H1 (cell line): ENCODE data around the gene ZNF283. TPM values are rescaled to one million over a fixed set of nuclear protein-coding genes. Genes with fewer than 3 reads are reported as not detected.

Experiments
- GTF2F1 ChIP-seq: IDR thresholded peaks from 2 replicates; pipeline ENCODE4 v1.6.1; 2012; ENCODE audit warnings: low read depth, low read length, improper control_type of control experiment, borderline replicate concordance
- NRF1 ChIP-seq: IDR thresholded peaks from 2 replicates; pipeline ENCODE4 v1.6.1; 2011; ENCODE audit warnings: mild to moderate bottlenecking, low read depth, low read length, improper control_type of control experiment
- SIN3A ChIP-seq, 2 experiments: IDR thresholded peaks in 1 of 2; conservative IDR thresholded peaks in 1 of 2; 2 replicates each; pipeline ENCODE4 v1.6.1; 2011 to 2012; ENCODE audit warnings: low read length in 2 of 2, improper control_type of control experiment in 1 of 2, low read depth in 1 of 2, mild to moderate bottlenecking in 1 of 2
- USF2 ChIP-seq: IDR thresholded peaks from 2 replicates; pipeline ENCODE4 v1.6.1; 2011; ENCODE audit warnings: low read length, improper control_type of control experiment
- polyA plus RNA-seq, 7 experiments: library from polyadenylated mRNA; depleted of rRNA in 3 of 7; stranded (reverse) in 5 of 7; unstranded in 2 of 7; fragments of >200 nt in 5 of 7; fragments of 200-250 nt in 2 of 7; gene quantifications; 1 replicate in 5 of 7; 2 replicates in 1 of 7; 4 replicates in 1 of 7; pipeline versions ENCODE4 v1.2.1 to v1.2.3, GENCODE V29; 2011 to 2013; ENCODE audit warnings: missing spikeins in 2 of 7, mixed read lengths in 2 of 7
- total RNA-seq: library from RNA; stranded (reverse); fragmentation: NEBNext Ultra II Directional; extraction: Animal tissue kit (Norgen Biotek cat#: 25700); gene quantifications from 2 replicates; pipeline ENCODE4 v1.2.1, GENCODE V29; 2021

The ZNF283 gene
- total and polyA plus RNA-seq, 2 of the 8 experiments (the other 6 are each of a cell fraction or from before 2014, with no cell fraction given) = 1.1 to 4.3 TPM

- TF ChIP-seq GTF2F1 = no peak
- TF ChIP-seq NRF1 = no peak
- no peak for TF ChIP-seq SIN3A (conservative IDR thresholded peaks at IDR 0.05 in 1 of 2, IDR thresholded peaks at IDR 0.05 in 1 of 2; ENCODE audit: low read depth in 1 of 2, low read length in 2 of 2)
- TF ChIP-seq USF2 = no peak
- TF ChIP-seq, all 59 proteins: peak for 0
These were observed 42.7 kb upstream of the ZNF283 start (continued) for GRCh38 chr19:43784241-43784980.
